Left ventricle myocardium superior (tissue), 1 donor: ENCODE data around the gene IPO13. TPM values are rescaled to one million over a fixed set of nuclear protein-coding genes. Genes with fewer than 3 reads are reported as not detected.
A peak's percentile ranks its signal among the peaks of the same experiment; 100 is the strongest.

Experiments
- ATAC-seq: fragments of 200-7000 bp; cut with Tn5 transposase; one replicate; pipeline ENCODE4 v1.9.1; 2020; ENCODE audit warnings: mild to moderate bottlenecking, moderate library complexity
- DNase-seq: peaks from one replicate; pipeline ENCODE4 v3.0.0-alpha.2; 2020
- intact Hi-C: fragments of 100-400 bp; cut with micrococcal nuclease; formaldehyde crosslinking; loops from one replicate; pipeline ENCODE4 v1.11.0; 2022
- total RNA-seq: library from RNA; stranded (reverse); fragmentation: NEBNext Ultra II Directional; extraction: Animal tissue kit (Norgen Biotek cat#: 25700); gene quantifications from one replicate; pipeline ENCODE4 v1.2.1, GENCODE V29; 2021
- donor health status: DM: no; HTN: yes; CAD: no; lungs with severe emphysema.

IPO13 gene
- total RNA-seq, 1 donor from 2014 or later, result 60.0 TPM

DNA sequence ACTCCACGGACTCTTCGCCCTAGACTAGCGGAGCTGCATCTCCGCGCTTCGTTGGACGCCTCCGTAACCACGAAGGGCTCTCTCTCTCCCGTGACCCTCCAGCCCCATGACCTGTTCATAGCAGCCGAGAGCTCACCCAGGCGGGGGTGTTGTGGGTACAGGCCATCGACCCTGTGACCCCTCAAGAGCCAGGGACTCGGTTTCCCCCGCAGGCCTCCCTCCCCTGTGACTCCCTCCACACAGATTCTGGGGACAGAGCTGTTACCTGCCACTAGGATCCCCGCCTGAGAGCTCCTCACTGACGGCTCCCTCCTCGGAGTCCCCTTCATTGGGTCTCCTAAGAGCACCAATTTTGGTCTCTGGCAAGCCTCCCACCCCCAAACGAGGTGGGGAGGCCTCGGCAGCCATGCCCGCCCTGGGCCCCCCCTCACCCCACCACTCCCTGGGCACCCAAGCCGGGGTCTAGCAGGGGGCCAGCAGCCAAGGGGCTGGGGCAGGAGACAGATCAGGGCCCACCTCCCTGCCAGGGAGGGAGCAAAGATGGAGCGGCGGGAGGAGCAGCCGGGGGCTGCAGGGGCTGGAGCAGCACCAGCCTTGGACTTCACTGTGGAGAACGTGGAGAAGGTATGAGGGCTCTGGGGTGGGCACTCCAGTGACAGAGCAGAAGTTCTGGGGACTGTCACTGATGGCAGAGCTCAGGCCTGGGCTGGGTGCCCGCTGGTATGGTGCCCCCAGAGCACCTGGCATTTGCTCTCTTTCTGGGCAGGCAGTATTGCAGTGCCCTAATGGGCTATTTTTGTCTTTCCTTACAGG lies 517 bp downstream of the IPO13 start:
- DNase-seq (peak; percentile 82), ATAC-seq (peak; percentile 63)
- intact Hi-C loops, result no loop called here

DNA sequence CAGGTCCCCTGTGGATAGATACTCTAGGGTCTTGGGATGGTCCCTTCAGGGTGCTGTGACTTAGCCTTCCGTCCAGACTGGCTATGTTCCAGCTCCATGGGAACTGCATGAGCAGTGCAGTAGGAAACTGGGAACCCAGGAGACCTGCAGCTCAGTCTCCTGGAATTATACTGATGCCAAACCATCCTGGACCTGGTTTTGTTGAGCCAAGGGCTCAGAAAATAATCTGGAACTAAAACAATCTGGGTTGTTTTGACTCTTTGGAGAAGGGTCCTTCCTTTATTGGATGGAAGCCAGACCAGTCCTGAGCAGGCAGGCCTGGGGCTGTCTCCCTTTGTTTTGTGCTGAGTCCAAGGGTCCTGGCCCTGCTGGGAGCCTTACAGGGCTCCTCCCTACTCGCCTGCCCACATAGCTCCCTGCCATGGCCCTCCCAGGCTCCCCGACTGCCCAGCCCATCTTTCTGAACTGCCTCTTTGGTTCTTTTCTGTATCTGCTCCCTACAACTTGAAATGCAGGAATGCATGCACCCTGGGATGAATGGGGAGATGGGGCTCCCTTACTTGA lies 1.2 kb downstream of the IPO13 start:
- DNase-seq, result no peak
- intact Hi-C loops, result no loop called here
- ATAC-seq, result no peak

DNA sequence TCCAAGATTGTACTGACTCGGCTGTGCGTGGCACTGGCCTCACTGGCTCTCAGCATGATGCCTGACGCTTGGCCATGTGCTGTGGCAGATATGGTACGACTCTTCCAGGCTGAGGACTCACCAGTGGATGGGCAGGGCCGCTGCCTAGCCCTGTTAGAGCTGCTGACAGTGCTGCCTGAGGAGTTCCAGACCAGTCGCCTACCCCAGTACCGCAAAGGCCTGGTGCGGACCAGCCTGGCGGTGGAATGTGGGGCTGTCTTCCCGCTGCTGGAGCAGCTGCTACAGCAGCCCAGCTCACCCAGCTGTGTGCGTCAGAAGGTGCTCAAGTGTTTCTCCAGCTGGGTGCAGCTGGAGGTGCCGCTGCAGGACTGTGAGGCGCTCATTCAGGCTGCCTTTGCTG lies 2.9 kb downstream of the IPO13 start:
- DNase-seq, result peak; percentile 56
- ATAC-seq, result peak; percentile 0
- intact Hi-C loops, result no loop called here

DNA sequence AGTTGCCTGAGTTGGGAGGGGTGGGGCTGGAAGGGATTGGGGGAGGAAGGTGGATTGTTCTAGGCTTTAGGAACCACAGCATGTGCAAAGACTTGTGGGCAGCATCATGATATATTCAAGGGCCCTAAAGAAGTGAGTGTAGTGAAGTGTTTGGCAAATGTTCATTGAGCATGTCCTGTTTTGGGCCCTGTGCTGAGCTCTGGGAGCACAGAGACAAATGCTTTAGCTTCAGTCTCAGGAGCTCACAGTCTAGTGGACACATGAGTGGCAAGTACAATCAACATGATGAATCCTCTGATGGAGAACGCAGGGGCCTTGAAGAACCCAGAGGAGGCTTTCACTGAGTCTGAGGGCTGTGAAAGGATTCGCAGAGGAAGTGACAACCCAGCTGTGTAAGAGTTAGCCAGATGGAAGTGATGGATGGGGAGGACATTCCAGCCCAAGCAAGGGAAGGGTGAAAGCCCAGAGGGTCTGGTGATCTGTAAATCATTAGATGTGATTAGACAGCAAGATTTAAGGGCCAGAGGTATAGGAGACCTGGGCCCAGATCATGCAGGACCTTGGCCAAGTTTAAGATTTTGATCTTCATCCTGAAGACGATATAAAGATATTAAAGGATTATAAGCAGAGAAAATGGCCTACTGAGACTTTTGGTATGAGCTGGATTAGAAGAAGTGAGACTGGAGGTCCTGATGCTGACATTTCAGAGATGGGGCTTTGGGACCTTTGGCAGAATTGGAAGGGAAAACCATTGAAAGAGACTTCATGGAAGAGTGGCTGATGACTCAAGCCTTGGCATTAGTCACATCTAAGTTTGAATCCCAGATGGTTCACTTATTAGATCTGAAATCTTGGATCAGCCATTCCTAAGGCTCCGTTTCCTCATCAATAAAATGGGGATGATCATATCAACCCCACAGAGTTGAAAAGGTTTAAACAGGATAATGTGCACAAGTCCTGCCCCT lies 4.6 kb downstream of the IPO13 start:
- intact Hi-C loops, result no loop called here
- DNase-seq, result no peak
- no peak for ATAC-seq

DNA sequence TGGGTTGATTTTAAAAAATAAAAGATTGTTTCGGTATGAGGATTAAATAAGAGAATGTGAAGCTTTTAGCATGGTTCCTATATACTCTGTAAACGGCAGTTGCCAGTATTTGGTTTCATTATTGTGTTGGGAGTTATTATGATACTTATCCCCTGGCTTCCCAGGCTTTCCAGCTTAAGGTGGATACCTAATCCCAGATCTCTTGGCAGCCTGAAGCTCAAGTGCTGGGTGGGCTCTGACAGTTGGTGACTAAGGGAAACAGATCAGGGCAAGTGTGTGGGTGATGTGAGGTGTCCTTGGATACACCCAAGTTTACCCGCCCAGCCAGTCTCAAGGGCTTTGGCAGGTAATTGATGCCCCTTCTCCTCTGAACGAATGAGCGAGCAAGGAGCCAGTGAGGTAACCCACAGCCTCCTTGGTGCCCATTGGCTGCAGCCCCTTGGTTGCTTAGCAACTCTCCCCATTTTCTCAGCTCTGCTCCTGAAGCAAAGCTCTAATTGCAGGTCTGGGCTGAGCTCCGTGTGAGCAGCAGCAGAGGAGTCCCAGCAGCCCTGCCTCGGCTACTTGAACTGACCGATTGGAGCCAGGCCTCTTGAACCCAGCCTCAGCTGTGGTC lies 6.1 kb downstream of the IPO13 start:
- no peak for ATAC-seq

DNA sequence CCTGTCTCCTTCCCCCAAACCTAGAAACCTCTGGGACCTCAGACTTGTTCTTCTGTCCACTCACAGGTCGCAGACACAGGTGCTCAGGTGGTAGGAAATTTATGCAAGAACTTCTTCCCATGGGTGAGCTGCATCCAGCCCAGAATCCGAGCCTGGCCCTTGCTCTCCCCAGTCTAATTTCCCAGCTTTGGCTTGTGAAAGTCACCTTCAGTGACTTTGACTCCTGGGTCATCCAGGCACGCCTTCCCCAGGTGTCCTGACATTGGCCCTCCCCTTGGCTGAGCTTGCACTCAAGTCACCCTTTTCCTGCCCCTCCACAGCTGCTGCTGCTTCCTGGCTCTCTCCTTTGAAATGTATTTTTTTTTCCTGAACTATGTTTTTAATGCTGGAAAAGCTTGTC lies 6.6 kb downstream of the IPO13 start:
- DNase-seq, result no peak
- intact Hi-C loops, result no loop called here
- no peak for ATAC-seq

More for the DNA sequence above, 6.1 kb downstream of the IPO13 start:
- intact Hi-C loops, result no loop called here
- DNase-seq, result no peak

DNA sequence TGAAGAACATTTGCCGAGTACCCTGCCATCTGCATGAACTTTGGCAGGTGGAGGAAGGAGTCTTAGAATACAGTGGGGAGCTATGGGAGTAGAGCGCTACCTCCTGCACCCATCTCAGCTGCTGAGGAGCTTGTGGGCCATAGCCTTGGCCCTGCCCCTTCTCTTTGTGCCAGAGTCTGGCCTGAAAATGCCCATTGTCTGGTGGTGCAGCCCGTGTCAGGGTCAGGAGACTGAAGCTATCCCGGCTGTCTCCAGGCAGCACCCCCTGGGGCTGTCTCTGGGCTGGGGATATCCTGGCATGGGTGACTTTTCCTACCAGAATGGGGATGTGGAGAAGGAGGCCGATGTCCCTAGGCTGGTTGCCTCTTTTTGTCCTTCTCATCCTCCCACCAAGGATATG lies 7.3 kb downstream of the IPO13 start:
- ATAC-seq (no peak), DNase-seq (no peak)
- intact Hi-C loops, result no loop called here

DNA sequence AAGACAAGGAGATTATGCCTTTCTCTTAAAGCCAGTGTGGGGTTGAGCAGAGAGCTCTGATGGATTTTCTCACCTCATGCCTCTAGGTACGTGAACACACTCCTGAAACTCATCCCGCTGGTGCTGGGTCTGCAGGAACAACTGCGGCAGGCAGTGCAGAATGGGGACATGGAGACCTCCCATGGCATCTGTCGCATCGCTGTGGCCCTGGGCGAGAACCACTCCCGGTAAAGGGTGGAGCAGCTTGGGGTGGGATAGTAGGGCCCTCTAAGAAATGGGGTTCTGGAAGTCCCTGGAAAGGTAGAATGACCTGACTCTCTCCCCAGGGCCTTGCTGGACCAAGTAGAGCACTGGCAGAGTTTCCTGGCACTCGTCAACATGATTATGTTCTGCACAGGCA lies 9.5 kb downstream of the IPO13 start:
- DNase-seq (no peak), ATAC-seq (no peak)
- intact Hi-C loops, result no loop called here

DNA sequence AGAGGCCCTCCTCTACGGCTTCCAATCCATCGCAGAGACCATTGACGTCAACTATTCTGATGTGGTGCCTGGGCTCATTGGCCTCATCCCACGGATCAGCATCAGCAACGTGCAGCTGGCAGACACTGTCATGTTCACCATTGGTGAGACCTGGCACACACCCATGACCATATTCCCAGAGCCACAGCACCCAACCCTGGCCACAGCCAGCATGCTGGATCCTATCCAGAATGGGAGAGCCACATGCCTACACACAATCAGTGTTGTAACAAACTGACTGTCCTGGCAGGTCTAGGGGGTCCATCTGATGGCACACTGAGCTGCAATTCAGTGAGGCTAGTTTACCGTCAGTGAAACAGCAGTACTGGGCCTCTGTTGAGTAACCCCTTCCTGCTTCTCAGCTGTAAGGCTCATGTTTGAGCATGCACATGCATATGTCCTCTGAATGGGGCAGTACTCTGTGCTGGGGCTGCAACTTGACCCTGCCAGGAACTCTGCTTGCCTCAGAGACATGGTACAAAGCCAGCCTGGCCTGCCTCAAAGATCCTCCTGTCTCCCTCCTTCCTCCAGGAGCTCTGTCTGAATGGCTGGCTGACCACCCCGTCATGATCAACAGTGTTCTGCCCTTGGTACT lies 10.8 kb downstream of the IPO13 start:
- intact Hi-C loops, result no loop called here
- ATAC-seq, result no peak
- no peak for DNase-seq

DNA sequence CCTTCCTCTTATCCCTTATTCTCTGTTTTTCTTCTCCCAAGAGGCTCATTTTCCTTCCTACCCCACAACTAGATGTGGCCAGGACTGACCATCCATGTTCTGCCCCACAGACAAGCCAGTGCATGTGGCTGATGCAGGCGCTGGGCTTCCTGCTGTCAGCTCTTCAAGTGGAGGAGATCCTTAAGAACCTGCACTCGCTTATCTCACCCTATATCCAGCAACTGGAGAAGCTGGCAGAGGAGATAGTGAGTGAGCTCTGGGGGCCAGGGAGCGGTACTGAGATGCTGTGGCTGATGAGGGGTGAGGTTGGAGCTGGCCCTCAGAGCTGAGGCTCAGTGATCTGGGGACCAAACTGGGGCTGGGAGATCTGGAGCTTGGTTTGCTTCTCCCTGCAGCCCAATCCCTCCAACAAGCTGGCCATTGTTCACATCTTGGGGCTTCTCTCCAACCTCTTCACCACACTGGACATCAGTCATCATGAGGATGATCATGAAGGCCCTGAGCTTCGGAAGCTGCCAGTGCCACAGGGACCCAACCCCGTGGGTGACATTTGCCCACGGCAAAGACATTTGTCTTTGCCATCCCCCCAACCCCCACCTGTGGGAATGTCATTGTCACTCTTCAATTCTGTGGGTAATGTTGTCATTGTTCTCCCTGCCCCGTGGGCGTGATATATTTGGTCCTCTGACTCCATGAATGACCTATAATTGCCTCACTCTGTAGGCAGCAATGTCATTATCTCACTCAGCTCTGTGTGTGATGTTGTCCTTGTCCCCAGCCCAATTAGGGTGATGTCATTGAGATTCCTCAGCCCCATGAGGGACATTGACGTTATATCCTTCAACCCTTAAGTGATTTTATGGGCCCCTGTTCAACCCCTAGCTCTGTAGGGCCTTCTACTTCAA lies 11.9 kb downstream of the IPO13 start:
- intact Hi-C loops, result no loop called here
- ATAC-seq (no peak), DNase-seq (no peak)

DNA sequence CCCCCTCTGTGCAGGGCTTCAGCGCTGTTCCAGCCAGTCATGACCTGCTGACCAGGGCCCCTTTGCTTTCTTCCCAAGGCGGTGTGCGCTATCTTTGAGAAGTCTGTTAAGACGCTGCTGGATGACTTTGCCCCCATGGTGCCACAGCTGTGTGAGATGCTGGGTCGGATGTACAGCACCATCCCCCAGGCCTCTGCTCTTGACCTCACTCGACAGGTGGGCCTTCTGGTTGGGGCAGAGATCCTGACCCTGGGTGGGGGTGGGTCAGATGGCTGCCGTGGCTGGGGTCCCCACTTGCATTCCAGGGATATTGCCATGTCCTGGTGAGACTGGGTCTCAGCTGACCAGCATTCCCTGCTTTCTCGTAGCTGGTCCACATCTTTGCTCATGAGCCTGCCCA lies 14.0 kb downstream of the IPO13 start:
- ATAC-seq (no peak), DNase-seq (no peak)
- intact Hi-C loops, result no loop called here

DNA sequence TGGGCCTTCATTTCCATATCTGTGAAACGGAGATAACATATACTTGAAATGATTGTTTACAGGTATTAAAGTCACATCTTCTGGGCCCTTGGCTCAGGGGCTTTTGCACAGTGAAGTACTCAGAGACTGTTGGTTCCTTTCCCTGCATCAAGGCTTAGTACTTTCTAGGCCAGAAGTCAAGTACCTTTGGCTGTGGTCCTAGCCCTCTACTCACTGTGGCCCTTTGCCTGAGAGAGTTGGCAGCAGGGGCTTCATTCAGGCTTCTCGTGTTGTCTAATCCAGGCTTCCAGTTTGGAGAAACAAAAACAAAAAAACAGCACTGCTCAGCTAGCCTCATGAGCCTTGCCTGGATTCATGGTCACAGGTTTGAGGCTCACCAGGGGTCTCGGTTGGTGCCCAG lies 14.9 kb downstream of the IPO13 start:
- ATAC-seq (peak; percentile 67), DNase-seq (no peak)
- intact Hi-C loops, result no loop called here

DNA sequence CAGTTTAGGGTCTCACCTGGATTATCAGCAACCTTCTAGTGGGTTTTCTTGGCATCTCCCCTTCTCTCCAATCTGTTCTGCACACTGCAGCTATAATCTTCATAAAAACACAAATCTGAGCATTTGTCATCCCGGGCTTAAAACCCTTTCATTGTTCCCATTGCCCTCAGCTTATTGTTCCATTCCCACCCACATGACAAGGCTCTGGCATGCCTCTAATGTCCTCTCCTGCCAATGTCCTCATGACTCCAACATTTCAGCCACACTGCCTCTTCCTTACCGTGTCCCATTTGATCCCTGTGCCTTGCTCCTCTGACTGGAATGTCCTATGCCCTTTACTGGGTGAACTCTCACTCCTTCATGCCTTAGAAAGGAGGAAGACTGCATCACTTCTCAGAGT lies 15.6 kb downstream of the IPO13 start:
- peak; percentile 11 for ATAC-seq
- intact Hi-C loops, result no loop called here

DNA sequence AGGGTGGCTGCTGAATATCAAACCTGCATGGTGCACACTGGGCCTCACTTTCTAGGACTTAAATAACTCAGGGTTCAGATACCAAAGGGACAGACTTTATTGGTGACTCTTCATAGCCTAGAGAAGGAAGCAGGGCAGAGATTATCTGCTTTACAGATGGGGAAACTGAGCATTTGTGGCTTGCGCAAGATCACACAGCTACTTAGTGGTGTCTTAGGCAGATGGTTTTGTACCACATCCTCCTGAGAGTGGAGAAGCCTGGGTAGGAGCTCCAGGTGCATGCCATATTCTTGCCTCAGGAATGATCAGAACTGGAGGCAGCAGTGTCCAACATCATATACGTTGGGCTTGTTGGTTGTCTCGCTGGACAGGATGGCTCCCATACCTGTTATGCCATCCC lies 16.3 kb downstream of the IPO13 start:
- intact Hi-C loops, result no loop called here
- DNase-seq (no peak), ATAC-seq (no peak)

More for the DNA sequence above, 15.6 kb downstream of the IPO13 start:
- DNase-seq, result no peak

DNA sequence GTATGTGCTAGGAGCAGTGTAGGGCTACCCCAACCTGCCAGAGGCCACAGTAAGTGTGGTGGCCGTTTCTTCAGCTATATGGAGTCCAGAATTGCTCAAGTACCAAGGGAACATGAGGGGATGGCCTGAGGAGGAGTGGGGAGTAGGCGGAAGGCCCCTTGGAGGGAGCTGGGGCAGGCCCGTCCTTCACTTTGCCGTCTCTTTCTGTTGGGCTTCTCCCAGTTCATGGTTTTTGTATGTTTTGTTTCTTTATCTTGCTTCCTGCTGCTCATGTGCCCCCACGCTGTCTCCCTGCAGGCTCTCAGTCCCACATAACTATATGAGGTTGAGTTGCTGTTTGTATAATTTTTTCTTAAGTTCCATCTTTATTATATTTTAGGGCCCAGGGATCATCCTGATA lies 17.1 kb downstream of the IPO13 start:
- DNase-seq (no peak), ATAC-seq (no peak)
- intact Hi-C loops, result no loop called here

DNA sequence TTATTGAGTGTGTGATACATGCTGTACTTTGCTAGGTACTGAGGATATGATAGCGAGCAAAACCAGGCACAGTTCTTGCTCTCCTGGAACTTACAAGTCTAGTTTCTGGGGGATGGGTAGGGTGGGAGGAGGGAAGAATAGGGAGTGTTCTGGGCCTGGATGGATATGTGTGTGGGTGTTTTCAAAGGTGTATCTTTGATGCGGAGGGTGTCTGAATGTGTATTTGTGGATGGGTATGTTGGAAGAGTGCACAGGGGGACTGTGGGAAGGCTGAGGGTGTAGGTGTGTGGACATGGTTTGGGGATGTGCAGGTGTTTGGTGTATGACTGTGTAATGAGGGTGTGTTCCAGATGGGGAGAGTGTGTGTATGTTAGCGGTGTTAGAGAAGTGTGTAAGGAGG lies 18.6 kb downstream of the IPO13 start:
- intact Hi-C loops, result no loop called here
- ATAC-seq (no peak), DNase-seq (no peak)

DNA sequence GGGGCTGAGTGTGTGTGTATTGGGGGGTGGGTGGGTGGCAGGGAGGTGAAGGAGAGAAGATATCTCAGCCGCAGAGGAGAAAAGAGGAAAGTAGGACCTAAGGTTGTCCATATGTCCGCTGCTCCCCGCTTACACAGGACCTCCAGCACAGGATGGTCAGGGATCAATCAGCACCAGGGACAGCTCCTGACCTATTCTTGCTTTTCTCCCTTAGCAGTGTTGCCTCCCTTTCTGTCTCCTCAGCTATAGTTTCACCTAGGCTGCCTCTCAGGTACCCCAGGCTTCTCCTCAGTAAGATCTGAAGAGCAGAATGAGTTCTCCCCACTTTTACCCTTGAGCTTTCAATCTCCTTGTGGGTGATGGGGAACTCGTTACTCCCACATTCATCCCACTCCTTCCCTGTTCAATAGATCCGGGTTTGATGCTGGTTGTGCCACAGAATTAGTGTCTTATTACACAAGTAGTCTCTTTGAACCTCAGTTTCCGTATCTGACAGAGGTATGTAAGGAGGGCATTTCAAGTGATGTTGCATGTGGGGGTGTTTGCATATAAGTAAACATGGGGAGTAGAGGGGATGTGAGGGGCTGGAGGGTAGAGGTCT lies 21.7 kb downstream of the IPO13 start:
- intact Hi-C loops, result no loop called here
- ATAC-seq (no peak), DNase-seq (no peak)

DNA sequence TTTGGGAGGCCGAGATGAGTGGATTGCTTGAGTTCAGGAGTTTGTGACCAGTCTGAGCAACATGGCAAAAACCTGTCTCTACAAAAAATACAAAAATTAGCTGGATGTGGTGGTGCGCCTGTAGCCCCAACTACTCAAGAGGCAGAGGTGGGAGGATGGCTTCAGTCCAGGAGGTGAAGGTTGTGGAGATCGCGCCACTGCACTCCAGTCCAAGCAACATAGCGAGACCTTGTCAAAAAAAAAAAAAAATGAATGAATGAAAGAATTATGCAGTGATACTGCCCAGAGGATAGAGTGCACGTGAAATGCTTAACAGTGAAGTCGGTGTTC lies 22.6 kb downstream of the IPO13 start:
- DNase-seq, result no peak
- ATAC-seq, result no peak
- intact Hi-C loops, result no loop called here
